Large intestine (tissue), 3 donors: Measurements from ENCODE around the gene SEMA3F. TPM values are rescaled to one million over a fixed set of nuclear protein-coding genes. Genes with fewer than 3 reads are reported as not detected.
A peak's percentile ranks its signal among the peaks of the same experiment; 100 is the strongest.

ENCODE experiments used
- DNase-seq, 2 donors: peaks; one replicate each; pipeline versions ENCODE4 v3.0.0 to v3.0.0-alpha.2; 2013
- H3K27ac ChIP-seq: one replicate; pipeline ENCODE4 v1.5.1; 2013; ENCODE audit warnings: low read length
- H3K27me3 ChIP-seq: 2 replicates; pipeline ENCODE4 v1.6.1; 2013; ENCODE audit warnings: low read length; ENCODE audit not compliant: control insufficient read depth, insufficient read depth
- H3K36me3 ChIP-seq: 2 replicates; pipeline ENCODE4 v1.6.1; 2013; ENCODE audit warnings: low read length; ENCODE audit not compliant: control insufficient read depth, insufficient read depth
- H3K4me1 ChIP-seq: one replicate; pipeline ENCODE4 v1.6.1; 2013; ENCODE audit warnings: low read length; ENCODE audit not compliant: control insufficient read depth, insufficient read depth
- H3K4me3 ChIP-seq: one replicate; pipeline ENCODE4 v1.5.1; 2013; ENCODE audit warnings: low read length
- H3K9me3 ChIP-seq: one replicate; pipeline ENCODE4 v1.6.1; 2013; ENCODE audit warnings: mild to moderate bottlenecking, low read depth, low read length, moderate library complexity; ENCODE audit not compliant: control insufficient read depth
- WGBS: methylation state at CpG from one replicate; pipeline ENCODE4 v1.1.5; 2013; ENCODE audit warnings: low lambda C conversion rate; ENCODE audit not compliant: insufficient coverage; 5-methylcytosine and 5-hydroxymethylcytosine counted together
- polyA plus RNA-seq: library from polyadenylated mRNA; unstranded; fragments of 120-200 nt; gene quantifications from one replicate; pipeline ENCODE4 v1.2.1, GENCODE V29; 2013

The SEMA3F gene
- polyA plus RNA-seq, 1 donor = 8.9 TPM

DNA sequence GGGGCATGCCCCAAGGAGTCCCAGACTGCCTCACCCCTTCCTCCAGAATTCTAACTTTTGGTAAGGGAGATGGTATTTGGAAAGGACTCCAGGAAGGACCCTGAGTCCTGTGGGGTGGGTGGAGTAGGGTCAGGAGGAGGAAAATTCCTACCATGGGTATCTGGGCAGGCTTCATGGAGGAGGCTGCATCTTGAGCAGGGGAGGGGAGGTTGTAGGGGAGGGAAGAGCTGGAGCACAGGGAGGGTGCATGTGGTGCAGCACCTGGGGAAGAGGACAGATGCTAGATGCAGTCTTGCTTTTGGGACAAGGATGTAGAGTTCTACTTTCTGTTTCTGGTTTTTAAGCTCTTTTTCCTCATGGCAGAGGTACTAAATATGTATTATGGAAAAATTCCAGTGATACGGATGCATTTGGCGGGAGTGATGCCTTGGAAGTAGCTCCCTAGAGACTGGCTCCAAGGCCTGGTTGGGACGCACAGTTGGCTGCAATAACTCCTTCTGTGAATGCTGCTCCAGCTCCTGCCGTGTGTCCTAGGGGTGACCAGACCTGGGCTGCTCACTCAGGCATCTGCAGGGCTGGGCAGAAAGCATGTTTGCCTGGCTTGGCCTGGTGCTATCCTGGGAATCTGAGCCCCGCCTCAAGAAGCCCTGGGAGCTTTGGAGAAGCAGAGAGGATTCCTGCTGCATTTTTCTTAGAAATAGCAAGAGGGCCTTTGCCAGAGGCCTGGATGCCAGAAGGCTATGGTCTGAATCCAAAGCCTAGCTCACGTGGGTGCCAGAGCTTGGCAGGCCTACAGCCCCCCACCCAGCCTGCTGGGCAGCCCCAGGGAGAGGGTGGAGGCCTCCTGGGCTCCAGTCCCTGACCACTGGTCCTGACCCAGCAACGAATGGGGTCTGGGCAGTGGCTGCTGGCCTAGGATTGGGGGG, 10.1 kb downstream of the SEMA3F start:
- peak overlapping the region; percentile 60 for H3K27ac ChIP-seq

GRCh38 chr3:50165910-50166538, 10.9 kb downstream of the SEMA3F start:
- Histone ChIP-seq H3K36me3 (no peaks in the 10 kb centered on the region), H3K27me3 (peaks cover 21% of the 10 kb centered on the region), H3K4me3 (no peak overlapping the region), H3K9me3 (no peaks in the 10 kb centered on the region), H3K4me1 (peaks cover 44% of the 10 kb centered on the region), H3K27ac (peak overlapping the region; percentile 60)
- peak in 1 of 2 donors; percentile 51 for DNase-seq
- WGBS = 0% methylated on average over 3 of the region's 15 CpGs

More for the DNA sequence above, 10.1 kb downstream of the SEMA3F start:
- Histone ChIP-seq H3K27me3 (peaks cover 21% of the 10 kb centered on the region), H3K9me3 (no peaks in the 10 kb centered on the region), H3K36me3 (no peaks in the 10 kb centered on the region), H3K4me3 (no peak overlapping the region), H3K4me1 (peaks cover 50% of the 10 kb centered on the region)
- no CpG with 5 or more reads among the region's 7 CpGs for WGBS
- DNase-seq = no peak

GRCh38 chr3:50166620-50167019, 11.5 kb downstream of the SEMA3F start:
- WGBS = 60% methylated on average over 1 of the region's 6 CpGs
- DNase-seq = no peak
- Histone ChIP-seq H3K27ac (no peak overlapping the region), H3K9me3 (no peaks in the 10 kb centered on the region), H3K36me3 (no peaks in the 10 kb centered on the region), H3K27me3 (peaks cover 21% of the 10 kb centered on the region), H3K4me1 (peaks cover 42% of the 10 kb centered on the region), H3K4me3 (no peak overlapping the region)

DNA sequence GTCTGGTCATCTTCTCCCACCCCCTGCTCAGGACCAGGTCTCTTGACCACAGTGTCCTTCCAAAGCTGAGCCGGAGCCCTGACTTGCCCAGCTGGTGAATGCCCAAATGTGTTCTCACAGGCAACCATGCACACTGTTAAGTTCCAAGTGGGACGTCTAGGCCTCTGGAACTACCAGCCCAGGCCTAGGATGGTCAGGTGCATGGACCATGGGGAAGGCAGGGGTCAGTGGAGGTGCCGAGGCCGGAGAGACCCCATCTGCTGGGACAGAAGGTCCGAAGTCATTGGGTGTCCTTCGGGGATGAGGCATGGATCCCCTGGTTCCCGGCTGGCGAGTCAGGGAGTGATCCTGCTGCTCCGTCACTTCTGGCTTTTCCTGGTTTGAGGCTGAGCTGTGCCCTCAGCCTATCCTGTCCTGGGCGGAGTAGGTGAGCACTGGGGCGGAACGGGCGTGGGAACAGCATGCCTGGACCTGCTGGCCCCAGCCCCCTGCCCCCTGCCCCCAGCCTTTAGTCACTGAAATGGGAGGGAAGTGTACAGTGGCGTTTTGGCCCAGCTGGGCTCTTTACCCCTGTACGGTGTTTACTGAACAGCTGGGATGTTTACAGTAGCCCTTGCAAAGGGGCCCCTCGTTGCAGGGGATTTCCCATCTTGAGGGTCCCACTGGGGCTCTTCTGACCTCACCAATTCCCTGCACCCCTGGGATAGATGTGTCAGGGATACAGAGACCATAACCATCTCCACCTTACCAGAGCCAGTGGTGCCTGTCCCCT, 12.1 kb downstream of the SEMA3F start:
- Histone ChIP-seq H3K4me3 (no peak overlapping the region), H3K36me3 (no peaks in the 10 kb centered on the region), H3K9me3 (no peaks in the 10 kb centered on the region), H3K27ac (no peak overlapping the region), H3K27me3 (peaks cover 17% of the 10 kb centered on the region), H3K4me1 (peaks cover 43% of the 10 kb centered on the region)
- no CpG with 5 or more reads among the region's 16 CpGs for WGBS
- no peak for DNase-seq

GRCh38 chr3:50167841-50168209, 12.7 kb downstream of the SEMA3F start:
- Histone ChIP-seq H3K9me3 (no peaks in the 10 kb centered on the region), H3K4me3 (no peak overlapping the region), H3K27me3 (peaks cover 16% of the 10 kb centered on the region), H3K27ac (no peak overlapping the region), H3K36me3 (no peaks in the 10 kb centered on the region), H3K4me1 (peaks cover 40% of the 10 kb centered on the region)
- no peak for DNase-seq
- WGBS = no CpG with 5 or more reads among the region's 7 CpGs

DNA sequence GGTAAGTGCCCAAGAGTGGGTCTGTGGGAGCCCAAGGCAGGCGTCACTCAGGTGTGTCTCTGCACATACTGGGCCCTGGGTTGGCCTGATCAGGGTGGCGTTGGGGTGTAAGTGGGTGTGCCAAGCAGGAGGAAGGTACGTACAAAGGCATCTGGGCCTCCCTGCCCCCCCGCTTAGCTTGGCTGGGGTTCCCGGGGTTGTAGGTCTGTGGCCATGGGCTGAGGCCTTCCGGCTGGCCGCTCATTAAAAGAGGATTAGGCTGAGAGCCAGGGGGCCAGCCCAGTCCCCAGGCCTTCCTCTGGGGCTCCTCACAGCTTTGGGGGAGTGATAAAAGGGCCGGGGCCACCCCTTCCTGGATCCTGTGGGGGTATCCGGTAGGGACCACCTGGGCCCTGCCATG, 13.3 kb downstream of the SEMA3F start:
- Histone ChIP-seq H3K27ac (no peak overlapping the region), H3K4me3 (no peak overlapping the region), H3K27me3 (peaks cover 14% of the 10 kb centered on the region), H3K36me3 (no peaks in the 10 kb centered on the region), H3K9me3 (no peaks in the 10 kb centered on the region), H3K4me1 (peaks cover 39% of the 10 kb centered on the region)
- no peak for DNase-seq
- WGBS = no CpG with 5 or more reads among the region's 9 CpGs

DNA sequence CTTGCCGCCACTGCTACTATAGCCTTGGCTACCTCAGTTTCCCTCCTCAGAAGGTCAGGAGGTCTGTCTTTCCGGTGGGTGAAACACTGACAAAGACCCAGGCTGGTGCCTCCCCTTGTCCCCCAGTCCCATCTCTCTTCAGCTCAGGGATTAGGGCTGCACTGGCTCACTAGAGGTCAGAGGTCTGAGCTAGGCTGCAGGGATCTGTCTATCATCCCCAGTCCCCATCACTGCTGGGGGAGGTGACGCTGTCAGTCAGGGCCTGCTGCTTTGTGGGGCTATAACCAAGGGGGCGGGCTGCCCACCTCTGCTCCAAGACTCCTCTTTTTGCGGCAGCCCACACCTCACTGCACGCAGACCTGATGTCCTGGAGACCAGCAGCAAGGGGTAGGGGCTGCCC, 13.7 kb downstream of the SEMA3F start:
- no peak for DNase-seq
- peaks cover 14% of the 10 kb centered on the region for H3K27me3 ChIP-seq
- H3K4me3 ChIP-seq = no peak overlapping the region
- no peaks in the 10 kb centered on the region for H3K36me3 ChIP-seq
- no CpG with 5 or more reads among the region's 6 CpGs for WGBS
- no peaks in the 10 kb centered on the region for H3K9me3 ChIP-seq
- H3K4me1 ChIP-seq = peaks cover 35% of the 10 kb centered on the region
- no peak overlapping the region for H3K27ac ChIP-seq

- Histone ChIP-seq H3K27ac (no peak overlapping the region), H3K4me3 (no peak overlapping the region), H3K27me3 (peaks cover 12% of the 10 kb centered on the region), H3K36me3 (no peaks in the 10 kb centered on the region), H3K9me3 (no peaks in the 10 kb centered on the region), H3K4me1 (peaks cover 32% of the 10 kb centered on the region)
- no peak for DNase-seq
- no CpG with 5 or more reads among the region's 11 CpGs for WGBS
These were observed 14.2 kb downstream of the SEMA3F start for GRCh38 chr3:50169232-50169832.

GRCh38 chr3:50169858-50170257, 14.7 kb downstream of the SEMA3F start:
- Histone ChIP-seq H3K27me3 (peaks cover 10% of the 10 kb centered on the region), H3K36me3 (no peaks in the 10 kb centered on the region), H3K9me3 (no peaks in the 10 kb centered on the region), H3K4me3 (no peak overlapping the region), H3K27ac (no peak overlapping the region), H3K4me1 (peaks cover 26% of the 10 kb centered on the region)
- no peak for DNase-seq
- no CpG with 5 or more reads among the region's 1 CpG for WGBS

- H3K4me1 ChIP-seq = peaks cover 20% of the 10 kb centered on the region
- WGBS = no CpG with 5 or more reads among the region's 10 CpGs
- peaks cover 9% of the 10 kb centered on the region for H3K27me3 ChIP-seq
- DNase-seq = no peak
- no peak overlapping the region for H3K4me3 ChIP-seq
- H3K27ac ChIP-seq = no peak overlapping the region
- H3K36me3 ChIP-seq = peaks cover 4% of the 10 kb centered on the region
- H3K9me3 ChIP-seq = no peaks in the 10 kb centered on the region
These were observed 15.6 kb downstream of the SEMA3F start for GRCh38 chr3:50170689-50171088.
